Ovary (tissue), 3 donors: ENCODE data around the gene PGBD2.
"Not testable (repeated sequence)": the region's sequence is repeated elsewhere in the genome, so short reads cannot be mapped to it uniquely, and the experiment has no call there.

Experiments
- POLR2A ChIP-seq: fragments of 450-650 bp; IDR thresholded peaks from one replicate; pipeline ENCODE4 v1.6.1; 2017; ENCODE audit warnings: antibody characterized with exemption, mild to moderate bottlenecking, moderate library complexity
- TF ChIP-seq, protein P1 (sequence below), 3 donors: fragments of 450-650 bp in 2 of 3; fragments of 200-600 bp in 1 of 3; IDR thresholded peaks; one replicate each; pipeline versions ENCODE4 v1.5.1 to v1.8.0; 2016 to 2022; ENCODE audit warnings: antibody characterized with exemption in 3 of 3, mild to moderate bottlenecking in 1 of 3
- donor health status: DM: no; HTN: no; CAD: no.

GRCh38 chr1:248930037-248930436, 24.0 kb downstream of the PGBD2 start:
- not testable (repeated sequence) for TF ChIP-seq POLR2A
- TF ChIP-seq, protein P1, sequence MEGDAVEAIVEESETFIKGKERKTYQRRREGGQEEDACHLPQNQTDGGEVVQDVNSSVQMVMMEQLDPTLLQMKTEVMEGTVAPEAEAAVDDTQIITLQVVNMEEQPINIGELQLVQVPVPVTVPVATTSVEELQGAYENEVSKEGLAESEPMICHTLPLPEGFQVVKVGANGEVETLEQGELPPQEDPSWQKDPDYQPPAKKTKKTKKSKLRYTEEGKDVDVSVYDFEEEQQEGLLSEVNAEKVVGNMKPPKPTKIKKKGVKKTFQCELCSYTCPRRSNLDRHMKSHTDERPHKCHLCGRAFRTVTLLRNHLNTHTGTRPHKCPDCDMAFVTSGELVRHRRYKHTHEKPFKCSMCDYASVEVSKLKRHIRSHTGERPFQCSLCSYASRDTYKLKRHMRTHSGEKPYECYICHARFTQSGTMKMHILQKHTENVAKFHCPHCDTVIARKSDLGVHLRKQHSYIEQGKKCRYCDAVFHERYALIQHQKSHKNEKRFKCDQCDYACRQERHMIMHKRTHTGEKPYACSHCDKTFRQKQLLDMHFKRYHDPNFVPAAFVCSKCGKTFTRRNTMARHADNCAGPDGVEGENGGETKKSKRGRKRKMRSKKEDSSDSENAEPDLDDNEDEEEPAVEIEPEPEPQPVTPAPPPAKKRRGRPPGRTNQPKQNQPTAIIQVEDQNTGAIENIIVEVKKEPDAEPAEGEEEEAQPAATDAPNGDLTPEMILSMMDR (IDR thresholded peaks at IDR 0.05), result not testable (repeated sequence)
